Measurements from ENCODE around the gene UBE4B.
"Not testable (repeated sequence)": the region's sequence is repeated elsewhere in the genome, so short reads cannot be mapped to it uniquely, and the experiment has no call there.

UBE4B gene

DNA sequence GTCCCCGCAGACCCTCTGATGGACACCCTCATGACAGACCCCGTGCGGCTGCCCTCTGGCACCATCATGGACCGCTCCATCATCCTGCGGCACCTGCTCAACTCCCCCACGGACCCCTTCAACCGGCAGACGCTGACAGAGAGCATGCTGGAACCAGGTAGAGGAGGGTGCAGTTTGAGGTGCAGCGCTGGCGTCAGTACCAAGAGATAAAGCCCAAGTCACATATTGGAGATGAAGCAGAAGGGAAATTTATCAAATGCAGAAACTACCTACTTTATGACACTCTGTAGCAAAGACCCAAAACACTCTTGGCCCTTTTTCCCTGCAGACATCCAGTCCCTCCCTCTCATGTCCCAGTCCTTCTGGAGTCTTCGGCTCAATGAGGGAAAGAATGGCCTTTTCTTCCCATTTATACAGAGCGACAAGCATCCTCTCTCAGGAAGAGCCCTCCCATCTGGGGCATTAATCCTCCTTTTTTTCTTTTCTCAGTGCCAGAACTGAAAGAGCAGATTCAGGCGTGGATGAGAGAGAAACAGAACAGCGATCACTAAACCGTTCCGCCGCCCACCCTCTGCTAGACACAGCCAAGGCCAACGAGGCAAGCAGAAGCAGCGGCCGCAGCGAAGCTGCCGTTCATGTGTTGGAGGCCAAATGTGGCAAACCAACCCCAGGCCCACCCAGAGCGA lies 146.8 kb downstream of the UBE4B start:
- DNase-seq, result peak in 1 of 2 experiments; percentile 44

DNA sequence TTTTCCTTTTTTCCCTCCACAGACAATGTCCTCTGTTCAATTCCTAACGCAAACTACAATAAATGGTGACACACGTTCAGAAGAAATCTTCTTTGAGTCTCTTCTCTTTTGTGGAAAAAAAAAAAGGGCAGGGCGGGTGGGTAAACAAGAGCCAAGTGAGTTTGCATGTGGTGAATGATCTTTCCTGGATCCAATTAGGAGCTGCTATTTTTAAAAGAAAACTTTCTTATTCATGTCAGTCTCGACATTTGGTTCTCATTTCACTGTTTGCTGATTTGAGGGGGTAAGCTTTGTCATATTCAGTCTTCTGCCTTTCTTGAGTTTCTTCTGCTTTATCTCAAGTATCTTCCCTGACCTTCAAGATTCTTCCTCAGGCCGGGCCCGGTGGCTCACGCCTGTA lies 148.4 kb downstream of the UBE4B start:
- no peak for DNase-seq

DNA sequence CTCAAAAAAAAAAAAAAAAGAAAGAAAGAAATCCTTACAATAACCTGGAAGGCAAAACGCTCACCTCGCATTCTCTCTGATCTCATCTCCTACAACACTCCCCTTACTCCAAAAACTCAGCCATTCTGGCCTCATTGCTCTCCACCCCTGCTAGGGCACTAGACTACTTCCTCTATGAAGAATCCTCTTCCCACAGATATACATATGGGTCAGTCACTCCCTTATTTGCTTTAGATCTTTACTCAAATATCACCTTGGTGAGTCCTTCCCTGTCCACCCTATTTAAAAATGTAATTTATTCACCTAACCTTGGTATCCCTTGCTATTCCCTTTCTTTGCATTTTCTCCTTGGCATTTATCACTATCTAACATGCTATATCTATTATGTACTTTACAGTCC lies 153.0 kb downstream of the UBE4B start:
- no peak for DNase-seq

DNA sequence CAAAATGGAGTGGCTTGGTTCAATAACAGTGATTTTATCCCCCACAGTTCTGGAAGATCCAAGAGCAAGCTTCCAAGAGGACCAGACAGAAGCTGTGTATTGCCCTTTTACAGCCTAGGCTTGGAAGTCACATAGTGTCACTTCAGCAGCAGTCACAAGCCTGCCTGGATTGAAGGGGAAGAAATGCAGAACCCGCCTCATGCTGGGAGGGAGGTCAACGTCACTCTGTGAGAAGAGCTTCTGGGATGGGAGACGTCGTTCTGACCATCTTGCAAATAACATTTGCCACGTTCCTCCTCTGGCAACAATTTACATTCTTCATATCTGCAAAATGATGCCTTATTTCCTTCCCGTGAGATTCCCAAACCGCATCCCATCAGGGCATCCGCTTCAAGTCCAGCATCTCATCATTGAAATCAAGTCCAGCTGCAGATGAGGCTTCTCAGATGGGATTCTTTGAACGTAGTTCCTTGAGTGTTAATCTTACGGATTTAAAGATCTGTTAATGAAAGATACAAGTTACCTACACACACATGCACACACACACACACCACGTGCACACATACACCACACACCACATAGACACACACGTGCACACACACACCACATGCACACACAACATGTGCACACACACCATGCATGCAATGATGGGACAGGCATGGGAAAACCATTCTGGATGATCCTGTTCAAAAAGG lies 153.7 kb downstream of the UBE4B start:
- DNase-seq, result no peak

DNA sequence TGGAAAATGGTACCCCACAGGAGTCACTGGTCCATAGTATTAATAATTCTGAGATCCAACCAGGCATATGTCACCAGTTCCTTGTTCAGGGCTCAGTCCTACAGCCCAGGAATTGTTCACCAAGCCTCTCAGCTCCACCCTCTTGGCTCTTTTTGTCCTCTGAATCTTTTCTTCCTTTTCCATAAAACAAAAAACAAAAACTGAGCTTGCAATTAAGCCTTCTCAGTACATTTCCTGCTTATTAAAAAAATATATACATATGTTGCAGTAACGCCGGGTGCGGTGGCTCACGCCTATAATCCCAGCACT lies 154.2 kb downstream of the UBE4B start:
- DNase-seq, result no peak

DNA sequence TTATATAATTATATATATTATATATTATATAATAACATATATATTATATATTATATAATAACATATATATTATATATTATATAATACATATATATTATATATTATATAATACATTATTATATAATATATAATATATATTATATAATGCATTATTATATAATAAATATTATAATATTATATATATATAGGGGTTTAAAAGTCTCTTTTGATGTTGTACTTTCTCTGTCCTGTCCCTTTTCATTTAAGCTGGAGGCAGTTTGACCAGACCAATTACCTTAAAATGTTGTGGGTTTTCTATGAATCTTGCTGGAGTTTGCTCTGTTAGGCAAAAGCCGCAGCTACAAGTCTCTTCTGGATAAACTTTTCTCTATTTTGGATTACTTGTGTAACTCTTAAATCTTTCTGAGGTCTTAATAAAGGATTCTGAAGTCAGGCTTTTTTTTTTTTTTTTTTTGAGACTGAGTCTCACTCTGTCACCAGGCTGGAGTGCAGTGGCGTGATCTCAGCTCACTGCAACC lies 155.4 kb downstream of the UBE4B start:
- DNase-seq, result no peak

DNA sequence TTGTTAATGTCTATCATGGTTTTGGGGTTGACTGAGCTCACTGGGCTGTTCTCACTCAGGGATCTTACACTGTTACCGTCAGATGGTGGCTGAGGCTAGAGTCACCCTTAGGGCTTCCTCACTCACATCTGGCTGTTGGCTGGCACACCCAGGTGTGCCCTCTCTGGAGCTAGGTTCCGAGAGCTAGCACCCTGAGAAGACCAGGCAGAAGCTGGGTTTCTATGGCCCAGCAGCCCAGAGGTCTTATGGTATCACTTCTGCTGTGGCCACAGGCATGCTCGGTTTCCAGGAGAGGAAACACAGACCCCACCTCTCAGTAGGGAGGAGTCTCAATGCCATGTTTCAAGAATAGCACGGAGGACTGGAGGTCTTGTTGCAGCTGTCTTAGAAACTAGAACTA lies 156.9 kb downstream of the UBE4B start:
- DNase-seq, result no peak

DNA sequence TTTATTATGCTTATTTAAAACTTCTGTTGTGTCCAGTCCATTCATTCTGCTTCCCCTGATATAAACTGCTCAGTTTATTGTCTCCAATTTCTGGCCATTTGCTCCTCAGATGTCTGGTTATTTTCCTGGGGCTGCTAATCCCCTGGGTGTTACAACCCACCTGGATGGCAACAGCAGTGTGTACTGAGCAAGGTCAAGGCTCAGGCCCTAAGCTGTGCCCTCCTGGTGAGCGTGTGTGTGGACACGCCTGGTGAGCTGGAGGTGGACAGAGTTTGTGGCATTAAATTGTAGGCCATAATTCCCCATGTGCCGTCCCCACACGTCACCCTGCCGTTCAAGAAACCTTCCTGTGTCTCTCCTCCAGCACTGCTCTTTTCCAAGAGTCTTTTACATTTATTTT lies 159.5 kb downstream of the UBE4B start:
- no peak for DNase-seq

DNA sequence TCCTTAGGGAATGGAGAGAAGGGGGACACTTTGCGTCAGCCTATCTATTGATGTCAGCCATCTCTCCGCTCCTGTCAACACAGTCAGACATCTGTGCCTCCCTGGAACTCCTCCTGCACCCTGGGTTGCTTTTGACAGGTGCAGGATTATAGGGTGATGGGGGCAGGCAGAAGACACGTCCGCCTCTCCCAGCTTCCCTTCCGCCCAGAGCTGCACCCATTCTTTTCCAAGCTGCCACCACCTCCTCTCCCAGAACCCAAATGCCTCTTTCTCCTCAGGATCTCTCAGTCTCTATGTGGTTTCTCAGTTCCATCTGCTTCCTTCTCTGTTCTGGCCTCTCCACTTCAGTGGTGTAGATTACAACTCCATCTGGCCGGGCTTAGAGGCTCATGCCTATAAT lies 160.5 kb downstream of the UBE4B start:
- DNase-seq, result no peak

DNA sequence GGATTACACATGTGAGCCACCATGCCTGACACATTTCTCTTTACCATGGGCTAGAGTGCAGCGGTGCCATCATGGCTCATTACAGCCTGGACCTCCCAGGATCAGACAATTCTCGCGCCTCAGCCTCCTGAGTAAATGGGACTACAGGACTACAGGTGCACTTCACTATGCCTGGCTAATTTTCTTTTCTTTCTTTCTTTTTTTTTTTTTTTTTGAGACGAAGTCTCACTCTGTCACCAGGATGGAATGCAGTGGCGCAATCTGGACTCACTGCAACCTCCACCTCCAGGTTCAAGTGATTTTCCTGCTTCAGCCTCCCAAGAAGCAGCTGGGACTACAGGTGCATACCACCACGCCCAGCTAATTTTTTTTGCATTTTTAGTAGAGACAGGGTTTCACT lies 162.8 kb downstream of the UBE4B start:
- no peak for DNase-seq

DNA sequence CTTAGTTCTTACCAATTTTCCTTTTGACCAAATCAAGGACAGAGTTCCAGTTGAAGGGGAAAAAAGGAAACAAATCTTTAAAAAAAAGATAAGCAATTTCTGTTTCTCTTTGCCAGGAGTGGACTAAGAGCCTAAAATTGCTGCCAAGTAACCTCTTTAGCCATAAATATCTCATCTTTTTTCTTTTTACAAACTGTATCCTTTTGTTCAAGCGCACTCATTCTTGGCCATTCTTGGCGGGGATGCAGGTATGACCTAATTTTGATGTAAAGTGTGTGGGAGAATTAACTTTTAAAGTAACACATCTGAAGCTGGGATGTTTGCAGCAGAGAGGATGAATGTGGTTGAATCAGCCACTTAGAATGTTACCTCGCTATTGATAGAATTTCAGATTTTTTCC lies 164.2 kb downstream of the UBE4B start:
- no peak for DNase-seq

DNA sequence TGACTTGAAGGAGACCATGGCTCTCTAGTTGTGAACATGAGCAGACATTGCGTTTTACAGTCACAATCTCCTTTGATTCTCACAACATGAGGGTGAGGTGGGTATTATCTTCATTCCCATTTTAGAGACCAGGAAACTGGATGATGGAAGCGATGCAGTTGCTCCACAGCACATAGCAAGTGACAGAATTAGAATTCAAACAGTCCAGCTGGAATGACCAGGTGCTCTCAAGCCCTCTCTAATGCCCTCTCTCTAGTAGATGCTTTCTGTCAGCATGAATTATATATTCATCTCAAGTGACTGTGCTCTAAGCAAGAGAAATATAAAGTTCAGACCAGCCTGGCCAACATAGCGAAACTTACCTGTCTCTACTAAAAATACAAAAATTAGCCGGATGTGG lies 167.9 kb downstream of the UBE4B start:
- peak in 1 of 2 experiments; percentile 42 for DNase-seq

DNA sequence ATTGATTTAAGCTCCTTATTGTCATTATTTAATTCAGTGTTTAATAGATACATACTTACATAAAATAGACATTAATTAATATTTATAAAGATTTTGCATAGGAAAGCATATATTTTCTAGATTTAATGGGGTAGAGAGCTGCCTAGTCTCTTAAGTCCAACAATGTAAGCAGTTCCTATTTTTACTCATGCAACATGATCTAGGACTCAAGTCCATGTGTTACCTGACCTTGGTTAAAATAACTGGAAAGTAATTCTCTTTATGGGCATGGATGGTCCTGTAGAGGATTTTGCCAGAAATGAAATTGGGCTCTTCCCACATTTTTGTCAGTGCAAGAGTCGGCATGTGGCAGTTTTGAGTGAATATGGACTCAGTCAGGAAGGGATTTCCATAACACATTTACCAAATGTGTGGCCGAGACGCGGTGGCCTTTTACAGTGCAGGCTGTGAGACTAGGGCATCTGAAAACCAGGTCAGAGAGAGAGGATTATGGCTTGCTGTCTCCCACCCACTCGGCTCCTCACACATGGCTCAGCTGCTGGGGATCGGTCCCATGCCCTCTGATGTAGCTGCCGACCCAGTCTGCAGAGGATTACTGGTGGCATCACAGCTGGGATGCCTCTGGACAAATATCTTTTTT lies 171.4 kb downstream of the UBE4B start:
- DNase-seq, result peak in 1 of 2 experiments; percentile 32

DNA sequence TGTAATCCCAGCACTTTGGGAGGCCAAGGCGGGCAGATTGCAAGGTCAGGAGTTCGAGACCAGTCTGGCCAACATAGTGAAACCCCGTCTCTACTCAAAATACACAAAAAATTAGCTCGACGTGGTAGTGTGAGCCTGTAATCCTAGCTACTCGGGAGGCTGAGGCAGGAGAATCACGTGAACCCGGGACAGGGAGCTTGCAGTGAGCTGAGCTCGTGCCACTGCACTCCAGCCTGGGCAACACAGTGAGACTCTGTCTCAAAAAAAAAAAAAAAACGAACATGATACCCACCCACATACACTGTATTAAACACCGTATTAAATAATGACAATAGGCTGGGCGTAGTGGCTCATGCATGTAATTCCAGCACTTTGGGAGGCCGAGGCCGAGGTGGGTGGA lies 172.4 kb downstream of the UBE4B start:
- not testable (repeated sequence) for DNase-seq

DNA sequence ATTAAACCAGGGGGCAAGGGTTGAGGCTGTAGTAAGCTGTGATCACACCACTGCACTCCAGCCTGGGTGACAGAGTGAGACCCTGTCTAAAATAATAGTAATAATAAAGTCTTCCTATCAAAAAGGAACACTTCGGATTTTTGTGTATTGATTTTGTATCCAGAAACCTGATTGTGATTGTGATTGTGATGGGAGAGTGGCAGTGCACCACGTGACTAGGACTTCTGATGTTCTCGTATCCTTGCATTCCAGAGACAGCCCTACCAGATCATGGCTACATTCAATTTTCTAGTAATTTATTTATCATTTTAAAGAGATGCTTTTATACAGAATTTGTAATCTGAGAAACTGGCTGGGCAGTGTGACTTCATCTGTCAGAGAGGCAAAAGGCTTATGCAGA lies 175.1 kb downstream of the UBE4B start:
- DNase-seq, result no peak

DNA sequence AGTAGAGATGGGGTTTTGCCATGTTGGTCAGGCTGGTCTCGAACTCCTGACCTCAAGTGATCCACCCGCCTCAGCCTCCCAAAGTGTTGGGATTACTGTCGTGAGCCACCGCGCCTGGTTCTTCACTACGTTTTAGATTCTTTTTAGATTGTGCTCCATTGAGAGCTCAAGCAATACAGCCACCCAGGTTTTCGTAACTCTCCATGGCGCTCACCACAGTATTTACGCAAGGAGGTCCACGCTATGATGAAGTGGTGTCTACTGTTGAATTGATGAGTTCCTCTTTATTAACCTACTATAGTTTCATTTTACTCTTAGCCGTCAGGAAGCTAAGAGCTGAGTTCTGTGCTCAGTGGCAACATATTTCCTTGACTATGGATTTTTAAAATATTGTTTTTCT lies 175.8 kb downstream of the UBE4B start:
- DNase-seq, result no peak

DNA sequence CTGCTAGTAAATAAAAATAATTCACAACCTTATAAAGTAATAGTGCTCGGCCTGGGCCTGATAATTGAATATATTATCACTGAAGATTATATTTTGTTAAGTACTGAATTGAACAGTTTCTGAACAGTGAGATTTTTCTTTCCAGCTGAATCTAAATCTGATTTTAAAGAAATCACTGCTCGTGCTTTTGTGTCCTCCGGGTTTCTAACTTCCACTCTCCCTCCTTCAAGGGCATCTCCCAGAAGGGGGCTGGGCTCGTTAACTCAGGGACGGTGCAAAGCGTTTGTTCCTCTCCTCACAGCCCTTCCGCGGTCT lies 176.8 kb downstream of the UBE4B start:
- no peak for DNase-seq

DNA sequence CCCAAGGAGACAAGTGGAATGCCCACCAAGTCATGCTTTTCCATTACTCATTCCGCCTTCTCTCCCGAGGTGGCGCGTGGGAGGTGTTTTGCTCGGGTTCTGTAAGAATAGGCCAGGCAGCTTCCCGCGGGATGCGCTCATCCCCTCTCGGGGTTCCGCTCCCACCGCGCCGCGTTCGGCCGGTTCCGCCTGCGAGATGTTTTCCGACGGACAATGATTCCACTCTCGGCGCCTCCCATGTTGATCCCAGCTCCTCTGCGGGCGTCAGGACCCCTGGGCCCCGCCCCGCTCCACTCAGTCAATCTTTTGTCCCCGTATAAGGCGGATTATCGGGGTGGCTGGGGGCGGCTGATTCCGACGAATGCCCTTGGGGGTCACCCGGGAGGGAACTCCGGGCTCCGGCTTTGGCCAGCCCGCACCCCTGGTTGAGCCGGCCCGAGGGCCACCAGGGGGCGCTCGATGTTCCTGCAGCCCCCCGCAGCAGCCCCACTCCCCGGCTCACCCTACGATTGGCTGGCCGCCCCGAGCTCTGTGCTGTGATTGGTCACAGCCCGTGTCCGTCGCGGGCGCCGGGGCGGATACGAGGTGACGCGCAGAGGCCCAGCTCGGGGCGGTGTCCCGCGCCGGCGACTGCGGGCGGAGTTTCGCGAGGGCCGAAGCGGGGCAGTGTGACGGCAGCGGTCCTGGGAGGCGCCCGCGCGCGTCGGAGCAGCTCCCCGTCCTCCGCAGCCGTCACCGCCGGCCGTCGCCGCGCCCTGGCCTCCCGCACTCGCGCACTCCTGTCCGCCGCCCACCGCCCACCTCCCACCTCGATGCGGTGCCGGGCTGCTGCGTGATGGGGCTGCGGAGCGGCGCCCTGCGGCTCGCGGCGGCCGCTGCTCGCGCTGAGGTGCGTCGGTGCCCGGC lies 177.4 kb downstream of the UBE4B start, which contains the start of gene KIF1B:
Gene KIF1B (plus strand): TSS at position 666 of the 906 bp plus-strand sequence. CDS start 21,759 bp downstream, outside the sequence.
- DNase-seq, result peak; percentile 71 to 85

DNA sequence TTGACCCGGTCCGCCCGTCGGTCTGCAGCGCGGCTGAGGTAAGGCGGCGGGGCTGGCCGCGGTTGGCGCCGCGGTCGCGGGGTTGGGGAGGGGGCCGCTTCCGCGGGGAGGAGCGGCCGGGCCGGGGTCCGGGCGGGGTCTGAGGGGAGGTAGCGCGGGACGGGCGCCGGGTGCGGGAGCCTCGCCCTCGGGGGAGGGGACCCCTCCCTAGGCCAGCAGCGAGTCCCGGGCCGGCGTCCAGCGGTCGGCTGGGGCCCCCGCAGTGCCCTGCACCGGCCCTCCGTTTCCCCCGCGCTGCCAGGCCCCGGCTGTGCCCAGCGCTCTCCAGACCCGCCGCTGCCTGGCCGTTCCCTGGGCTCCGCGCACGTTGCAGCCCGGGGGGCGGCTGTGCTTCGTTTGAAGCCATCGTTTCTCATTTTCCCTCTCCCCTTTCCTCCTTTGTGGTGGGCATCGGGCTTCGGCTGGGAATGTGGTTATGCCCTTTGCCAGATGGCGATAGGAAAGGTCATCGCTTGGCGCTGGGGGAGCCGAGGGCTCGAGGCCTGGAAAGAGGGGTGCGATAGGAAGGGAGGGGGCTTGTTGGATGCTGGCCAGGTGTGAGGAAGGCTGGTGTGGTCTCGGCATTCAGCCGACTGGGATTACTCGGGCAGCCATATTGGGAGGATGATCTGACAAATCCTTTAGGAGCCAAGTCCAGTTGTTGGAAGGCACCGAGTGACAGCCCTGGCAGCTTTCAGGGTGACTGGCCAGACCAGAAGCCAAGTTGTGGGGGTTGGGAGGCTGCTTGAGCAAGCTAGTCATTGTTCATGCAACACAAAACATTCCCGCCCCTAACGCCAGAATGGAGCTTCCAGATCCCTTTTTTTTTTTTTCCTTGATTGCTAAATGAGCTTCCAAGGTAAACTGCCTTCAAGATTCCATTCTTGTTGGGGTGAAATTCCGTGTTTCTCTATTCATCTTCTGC lies 178.4 kb downstream of the UBE4B start:
- DNase-seq, result peak; percentile 39 to 82

DNA sequence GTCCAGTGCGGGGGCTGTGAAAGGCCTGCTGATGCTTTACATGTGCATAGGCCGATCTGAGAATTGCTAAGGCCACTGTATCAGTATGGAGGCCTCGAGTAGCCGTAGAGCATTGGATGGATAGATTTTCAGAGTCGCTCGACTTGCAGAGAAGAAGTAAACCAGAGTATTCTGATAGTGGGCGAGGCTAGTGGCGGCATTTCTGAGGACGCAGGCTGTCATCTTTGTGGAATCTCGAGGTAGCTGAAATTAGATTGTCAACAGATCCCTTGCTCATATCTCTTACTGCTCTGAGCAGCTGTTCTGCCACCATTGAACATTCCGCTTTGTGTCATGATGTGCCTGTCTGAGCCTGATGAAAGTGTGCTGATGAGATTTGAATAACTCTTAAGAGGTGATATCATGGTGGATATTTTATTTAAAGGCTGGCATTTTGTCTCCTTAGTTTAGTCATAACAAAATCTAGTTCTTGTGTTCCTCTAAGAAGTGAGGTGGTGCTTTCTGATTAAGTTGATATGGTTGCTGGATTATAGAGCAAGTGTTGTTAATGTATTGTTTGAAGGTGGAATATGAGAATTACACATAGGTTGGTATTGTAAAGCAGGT lies 179.2 kb downstream of the UBE4B start:
- no peak for DNase-seq

DNA sequence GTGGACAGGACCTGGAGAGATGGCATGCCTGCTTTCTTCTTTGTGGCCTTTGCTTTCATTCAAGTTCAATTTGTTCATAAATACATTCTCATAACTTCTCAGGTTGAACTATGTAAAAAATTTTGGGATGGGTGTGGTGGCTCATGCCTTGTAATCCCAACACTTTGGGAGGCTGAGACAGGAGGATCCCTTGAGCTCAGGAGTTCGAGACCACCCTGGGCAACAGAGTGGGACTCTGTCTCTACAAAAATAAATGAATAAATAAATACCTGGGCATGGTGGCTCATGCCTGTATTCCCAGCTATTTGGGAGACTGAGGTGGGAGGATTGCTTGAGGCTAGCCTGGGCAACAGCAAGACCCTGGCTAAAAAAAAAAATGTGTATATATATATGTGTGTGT lies 179.7 kb downstream of the UBE4B start:
- DNase-seq, result no peak

Data from cerebellar nuclear complex (tissue), 1 donor.